Heart right ventricle (tissue), 16 donors: ENCODE measurements around the gene GOLT1A. TPM values are rescaled to one million over a fixed set of nuclear protein-coding genes. Genes with fewer than 3 reads are reported as not detected.

ENCODE experiments used
- ATAC-seq, 8 donors: fragments of 200-7000 bp; cut with Tn5 transposase; one replicate each; pipeline ENCODE4 v1.9.1; 2020; ENCODE audit warnings: mild to moderate bottlenecking in 8 of 8, moderate library complexity in 8 of 8, moderate number of reproducible peaks in 1 of 8
- DNase-seq, 2 donors: peaks; one replicate each; pipeline ENCODE4 v3.0.0-alpha.2; 2020
- H3K27ac ChIP-seq, 10 donors: fragments of 200-600 bp; sonication (generic) in 2 of 10; one replicate each; pipeline versions ENCODE4 v1.5.0 to v1.8.0; 2020 to 2022; ENCODE audit warnings: mild to moderate bottlenecking in 3 of 10
- H3K27me3 ChIP-seq, 7 donors: fragments of 200-600 bp; one replicate each; pipeline ENCODE4 v1.8.0; 2021 to 2022; ENCODE audit warnings: mild to moderate bottlenecking in 2 of 7
- H3K36me3 ChIP-seq, 9 donors: fragments of 200-600 bp; sonication (generic) in 1 of 9; one replicate each; pipeline versions ENCODE4 v1.5.0 to v1.8.0; 2020 to 2022; ENCODE audit warnings: mild to moderate bottlenecking in 2 of 9
- H3K4me1 ChIP-seq, 9 donors: fragments of 200-600 bp; sonication (generic) in 1 of 9; one replicate each; pipeline versions ENCODE4 v1.5.0 to v1.8.0; 2020 to 2022; ENCODE audit warnings: mild to moderate bottlenecking in 4 of 9
- H3K4me3 ChIP-seq, 10 donors: fragments of 200-600 bp; sonication (generic) in 2 of 10; one replicate each; pipeline versions ENCODE4 v1.5.0 to v1.8.0; 2020 to 2022; ENCODE audit warnings: mild to moderate bottlenecking in 7 of 10, moderate library complexity in 2 of 10
- H3K9me3 ChIP-seq, 11 donors: fragments of 200-600 bp in 10 of 11; sonication (generic) in 2 of 11; one replicate each; pipeline versions ENCODE4 v1.5.0 to v1.8.0; 2013 to 2022; ENCODE audit warnings: mild to moderate bottlenecking in 2 of 11, control low read depth in 1 of 11, moderate library complexity in 1 of 11
- CTCF ChIP-seq, 9 donors: fragments of 200-600 bp; sonication (generic) in 2 of 9; IDR thresholded peaks; one replicate each; pipeline versions ENCODE4 v1.5.0 to v1.8.0; 2021 to 2022; ENCODE audit warnings: antibody characterized with exemption in 9 of 9, mild to moderate bottlenecking in 5 of 9, moderate library complexity in 1 of 9
- whole genome bisulfite sequencing, 2 donors: extraction: QIAGEN DNeasy Blood & Tissue Kit; methylation state at CpG; one replicate each; pipeline ENCODE4 v1.1.7; 2013; ENCODE audit warnings: inconsistent platforms in 1 of 2; 5-methylcytosine and 5-hydroxymethylcytosine counted together
- intact Hi-C, 10 donors: fragments of 100-400 bp; cut with DNase I; formaldehyde crosslinking; loops; one replicate each; pipeline versions ENCODE4 v1.11.1 to v1.14.2; 2022
- polyA plus RNA-seq, 2 donors: library from polyadenylated mRNA; stranded (reverse); fragments of 200-250 nt; gene quantifications; one replicate each; pipeline ENCODE4 v1.2.3, GENCODE V29; 2013
- total RNA-seq, 10 donors: library from RNA; stranded (reverse); fragmentation: NEBNext Ultra II Directional in 3 of 10; extraction: Animal tissue kit (Norgen Biotek cat#: 25700) in 3 of 10; gene quantifications; one replicate each; pipeline versions ENCODE4 v1.2.1 to v1.2.4, GENCODE V29; 2021 to 2023
- donor health status: Arrhythmogenic right ventricular cardiomyopathy.
- donor health status: ischemic (EF 13 %, LVEDD 7.1; RV severe dilation, severe dysfunction).
- donor health status: healthy with polysubstance abuse.
- donor health status: DM: no; HTN: yes; CAD: no.
- donor health status: DM: no; HTN: no; CAD: no.
- donor health status: ischemic (EF 25% LVEDD 6.9; RV normal size, moderate dysfunction).
- donor health status: ischemic (EF 25% LVEDD 5.7; RV mildly dilated, moderate dysfunction).
- donor health status: healthy.
- donor health status: DM: yes; HTN: yes; CAD: no.
- donor health status: Ischemic cardiomyopathy.
- donor health status: ischemic (EF 35%, LVEDD 5.7; RV mildly dilated, moderate dysfunction).
- donor health status: nonischemic (EF 11% LVEDD 7.7; RV severe dilation, severe dysfunction).
- donor health status: DM: yes; HTN: yes; CAD: no.
- donor health status: PGD.
- donor health status: ischemic (EF 29% LVEDD 5.4; RV normal size, mild dysfunction).
- donor health status: nonischemic (EF 23%, LVEDD 6.1; RV moderate dilation, normal function).

Gene GOLT1A
- total and polyA plus RNA-seq, 12 donors: 0.43 TPM; not detected in 11

GRCh38 chr1:204207136-204207616, 6.6 kb downstream of the GOLT1A start:
- Histone ChIP-seq H3K36me3 (no peaks in the 10 kb centered on the region), H3K4me1 (no peaks in the 10 kb centered on the region), H3K9me3 (no peaks in the 10 kb centered on the region), H3K4me3 (no peak overlapping the region), H3K27me3 (peaks cover 0 to 32% (median 24%) of the 10 kb centered on the region in 7 donors), H3K27ac (no peak overlapping the region)
- intact Hi-C loops: loop anchor here in 9 of 10 donors (1.0 to 10.0 kb wide), 7 partner anchors 44 to 346 kb away; partner anchors contain the start of gene SNRPE (in 5 of the 9)
- ATAC-seq (peak; percentile 69 to 94 (median 87)), DNase-seq (peak; percentile 53 to 75)
- 20% methylated on average over 13 of the region's 13 CpGs for WGBS, 2 donors
- peak; percentile 63 to 93 (median 91) for TF ChIP-seq CTCF (IDR thresholded peaks at IDR 0.05)

- intact Hi-C loops: loop anchor here in 8 of 10 donors (2.0 to 10.0 kb wide), 5 partner anchors 43 to 345 kb away; partner anchors contain the start of gene SNRPE (in 3 of the 8)
- DNase-seq: no peak
- 54 to 56% methylated on average over 2 of the region's 2 CpGs for WGBS, 2 donors
- H3K27ac ChIP-seq: no peak overlapping the region
- H3K27me3 ChIP-seq: peaks cover 0 to 32% (median 26%) of the 10 kb centered on the region in 7 donors
- no peak for TF ChIP-seq CTCF (IDR thresholded peaks at IDR 0.05)
- ATAC-seq: no peak
- H3K4me1 ChIP-seq: no peaks in the 10 kb centered on the region
- no peaks in the 10 kb centered on the region for H3K36me3 ChIP-seq
- no peaks in the 10 kb centered on the region for H3K9me3 ChIP-seq
- H3K4me3 ChIP-seq: no peak overlapping the region
These were observed 7.7 kb downstream of the GOLT1A start for GRCh38 chr1:204206121-204206520.

GRCh38 chr1:204205486-204205885, 8.3 kb downstream of the GOLT1A start:
- peaks cover 0 to 34% (median 26%) of the 10 kb centered on the region in 7 donors for H3K27me3 ChIP-seq
- intact Hi-C loops: loop anchor here in 5 of 10 donors (5.0 to 10.0 kb wide), 3 partner anchors 43 to 343 kb away; partner anchors contain the start of gene SNRPE (in 2 of the 5)
- no peaks in the 10 kb centered on the region for H3K4me1 ChIP-seq
- no peaks in the 10 kb centered on the region for H3K36me3 ChIP-seq
- no peak for ATAC-seq
- H3K27ac ChIP-seq: no peak overlapping the region
- H3K9me3 ChIP-seq: no peaks in the 10 kb centered on the region
- H3K4me3 ChIP-seq: no peak overlapping the region
- no peak for DNase-seq
- TF ChIP-seq CTCF (IDR thresholded peaks at IDR 0.05): no peak

- 97 to 98% methylated on average over 2 of the region's 2 CpGs for WGBS, 2 donors
- DNase-seq (no peak), ATAC-seq (no peak)
- no peak overlapping the region for H3K4me3 ChIP-seq
- peaks cover 0 to 34% (median 26%) of the 10 kb centered on the region in 7 donors for H3K27me3 ChIP-seq
- intact Hi-C loops: loop anchor here in 5 of 10 donors (5.0 to 10.0 kb wide), 3 partner anchors 43 to 343 kb away; partner anchors contain the start of gene SNRPE (in 2 of the 5)
- H3K9me3 ChIP-seq: no peaks in the 10 kb centered on the region
- no peaks in the 10 kb centered on the region for H3K36me3 ChIP-seq
- no peak for TF ChIP-seq CTCF (IDR thresholded peaks at IDR 0.05)
- H3K4me1 ChIP-seq: peaks cover 0 to under 1% (median 0%) of the 10 kb centered on the region in 9 donors
- no peak overlapping the region for H3K27ac ChIP-seq
These were observed 8.8 kb downstream of the GOLT1A start for GRCh38 chr1:204204944-204205343.
